OCI-LY7 (cell line): ENCODE results near the gene CEP192.
A peak's percentile ranks its signal among the peaks of the same experiment; 100 is the strongest.

Experiments used
- EZH2phosphoT487 ChIP-seq: fragments of 200-600 bp; sonication (generic); IDR thresholded peaks from 2 replicates; pipeline ENCODE4 v1.6.1; 2018; ENCODE audit warnings: low read depth, borderline replicate concordance, mild to moderate bottlenecking, mixed run types, antibody characterized with exemption, low read length, moderate library complexity, mixed read lengths
- TF ChIP-seq, protein P1 (sequence below): fragments of 200-600 bp; sonication (generic); conservative IDR thresholded peaks from 2 replicates; pipeline ENCODE4 v1.5.1; 2014; ENCODE audit warnings: mild to moderate bottlenecking, antibody characterized with exemption, low read length, moderate library complexity, mixed read lengths

DNA sequence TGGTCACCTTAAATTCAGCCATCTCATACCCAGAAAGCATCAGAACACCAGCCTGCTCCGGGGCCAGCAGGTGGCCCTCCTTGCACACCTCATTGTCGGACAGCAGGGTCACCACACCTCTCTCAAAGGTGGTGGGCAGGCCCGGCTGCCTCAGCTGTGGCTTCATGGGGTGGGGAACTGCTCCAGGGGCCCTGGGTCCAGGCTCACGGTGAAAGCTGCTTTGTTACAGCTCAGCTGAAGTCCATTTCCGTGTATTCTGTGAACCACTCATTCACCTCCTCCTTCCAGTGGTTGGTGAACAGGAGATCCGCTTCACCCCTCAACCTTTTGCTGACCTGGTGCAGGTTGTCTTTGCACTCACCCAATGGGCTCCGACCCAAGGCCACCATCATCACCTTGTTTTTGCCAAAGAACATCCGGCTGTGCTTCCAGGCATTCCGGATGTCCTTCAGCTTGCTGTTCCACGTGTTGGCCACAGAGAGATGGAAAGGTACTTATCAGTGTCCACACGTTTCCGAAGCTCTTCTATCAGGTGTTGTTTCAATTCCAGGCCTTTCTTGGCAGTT, 148.8 kb downstream of the CEP192 start:
- TF ChIP-seq, protein P1, sequence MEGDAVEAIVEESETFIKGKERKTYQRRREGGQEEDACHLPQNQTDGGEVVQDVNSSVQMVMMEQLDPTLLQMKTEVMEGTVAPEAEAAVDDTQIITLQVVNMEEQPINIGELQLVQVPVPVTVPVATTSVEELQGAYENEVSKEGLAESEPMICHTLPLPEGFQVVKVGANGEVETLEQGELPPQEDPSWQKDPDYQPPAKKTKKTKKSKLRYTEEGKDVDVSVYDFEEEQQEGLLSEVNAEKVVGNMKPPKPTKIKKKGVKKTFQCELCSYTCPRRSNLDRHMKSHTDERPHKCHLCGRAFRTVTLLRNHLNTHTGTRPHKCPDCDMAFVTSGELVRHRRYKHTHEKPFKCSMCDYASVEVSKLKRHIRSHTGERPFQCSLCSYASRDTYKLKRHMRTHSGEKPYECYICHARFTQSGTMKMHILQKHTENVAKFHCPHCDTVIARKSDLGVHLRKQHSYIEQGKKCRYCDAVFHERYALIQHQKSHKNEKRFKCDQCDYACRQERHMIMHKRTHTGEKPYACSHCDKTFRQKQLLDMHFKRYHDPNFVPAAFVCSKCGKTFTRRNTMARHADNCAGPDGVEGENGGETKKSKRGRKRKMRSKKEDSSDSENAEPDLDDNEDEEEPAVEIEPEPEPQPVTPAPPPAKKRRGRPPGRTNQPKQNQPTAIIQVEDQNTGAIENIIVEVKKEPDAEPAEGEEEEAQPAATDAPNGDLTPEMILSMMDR = 0 out of 2 replicates have a peak, but pooled peaks have one; percentile 25
- TF ChIP-seq EZH2phosphoT487 = no peak
